ENCODE data around the gene TPST1. TPM values are rescaled to one million over a fixed set of nuclear protein-coding genes. Genes with fewer than 3 reads are reported as not detected.
"Not testable (repeated sequence)": the region's sequence is repeated elsewhere in the genome, so short reads cannot be mapped to it uniquely, and the experiment has no call there.

TPST1 gene
- total RNA-seq, 1 experiment from 2014 or later: 58.8 TPM

- DNase-seq (ENCODE audit: low spot score): no peak
Measured at GRCh38 chr7:66188645-66189044, 16.5 kb upstream of the TPST1 start.

GRCh38 chr7:66189695-66190503 lies 15.2 kb upstream of the TPST1 start:
- no peak for DNase-seq (ENCODE audit: low spot score)

GRCh38 chr7:66190504-66190857 lies 14.7 kb upstream of the TPST1 start:
- DNase-seq (ENCODE audit: low spot score): no peak

GRCh38 chr7:66193146-66193725 lies 11.9 kb upstream of the TPST1 start:
- DNase-seq (ENCODE audit: low spot score): no peak

- DNase-seq (ENCODE audit: low spot score): no peak
Measured at GRCh38 chr7:66198469-66198868, 6.7 kb upstream of the TPST1 start.

GRCh38 chr7:66198956-66199355 lies 6.2 kb upstream of the TPST1 start:
- no peak for DNase-seq (ENCODE audit: low spot score)

GRCh38 chr7:66202441-66202840 lies 2.7 kb upstream of the TPST1 start:
- no peak for DNase-seq (ENCODE audit: low spot score)

- no peak for DNase-seq (ENCODE audit: low spot score)
Measured at GRCh38 chr7:66205741-66206090, 582 bp downstream of the TPST1 start.

- no peak for DNase-seq (ENCODE audit: low spot score)
Measured at GRCh38 chr7:66206119-66206933, 1.2 kb downstream of the TPST1 start.

- no peak for DNase-seq (ENCODE audit: low spot score)
Measured at GRCh38 chr7:66206934-66207240, 1.8 kb downstream of the TPST1 start.

GRCh38 chr7:66207540-66207939 lies 2.4 kb downstream of the TPST1 start:
- DNase-seq (ENCODE audit: low spot score): no peak

GRCh38 chr7:66211429-66211828 lies 6.3 kb downstream of the TPST1 start:
- DNase-seq (ENCODE audit: low spot score): no peak

- peak; percentile 34 for DNase-seq (ENCODE audit: low spot score)
Measured at GRCh38 chr7:66213637-66214036, 8.5 kb downstream of the TPST1 start.

GRCh38 chr7:66216687-66217086 lies 11.6 kb downstream of the TPST1 start:
- DNase-seq (ENCODE audit: low spot score): no peak

- DNase-seq (ENCODE audit: low spot score): no peak
Measured at GRCh38 chr7:66219805-66220204, 14.7 kb downstream of the TPST1 start.

GRCh38 chr7:66221442-66221841 lies 16.3 kb downstream of the TPST1 start:
- no peak for DNase-seq (ENCODE audit: low spot score)

GRCh38 chr7:66227808-66228207 lies 22.7 kb downstream of the TPST1 start:
- no peak for DNase-seq (ENCODE audit: low spot score)

- not testable (repeated sequence) for DNase-seq (ENCODE audit: low spot score)
Measured at GRCh38 chr7:66231326-66232216, 26.4 kb downstream of the TPST1 start.

GRCh38 chr7:66233638-66234037 lies 28.5 kb downstream of the TPST1 start:
- DNase-seq (ENCODE audit: low spot score): no peak

GRCh38 chr7:66236713-66237303 lies 31.7 kb downstream of the TPST1 start:
- DNase-seq (ENCODE audit: low spot score): no peak

GRCh38 chr7:66237906-66238772 lies 33.0 kb downstream of the TPST1 start:
- DNase-seq (ENCODE audit: low spot score): no peak
